ENCODE data around the gene FRMPD3.

DNA sequence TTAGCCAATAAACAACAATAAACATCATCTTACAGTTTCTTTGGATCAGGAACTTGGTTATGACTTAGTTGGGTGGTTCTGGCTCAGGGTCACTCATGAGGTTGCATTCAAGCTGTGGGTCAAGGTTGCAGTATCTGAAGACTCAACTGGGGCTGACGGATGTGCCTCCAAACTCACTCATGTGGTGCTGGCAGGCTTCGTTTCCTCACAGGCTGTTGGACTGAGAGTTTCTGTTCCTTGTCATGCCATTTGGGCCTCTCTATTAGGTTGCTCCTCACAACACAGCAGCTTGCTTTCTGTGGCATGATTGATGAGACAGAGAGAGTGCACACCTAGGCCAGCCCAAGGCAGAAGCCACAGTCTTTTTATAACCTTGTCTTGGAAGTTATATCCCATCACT is 20.7 kb downstream of the FRMPD3 start:
- TF ChIP-seq POLR2A (IDR thresholded peaks at IDR 0.05) (no peak), EP300 (IDR thresholded peaks at IDR 0.05) (no peak), CTCF (IDR thresholded peaks at IDR 0.05) (no peak)

Data from tibial nerve (tissue), 4 donors.